PC-9 (cell line): ENCODE results near the gene TTC24. TPM values are rescaled to one million over a fixed set of nuclear protein-coding genes. Genes with fewer than 3 reads are reported as not detected.
"Not testable (repeated sequence)": the region's sequence is repeated elsewhere in the genome, so short reads cannot be mapped to it uniquely, and the experiment has no call there.

Source experiments
- BruUV-seq: library from RNA; stranded (reverse); fragments of 400-500 nt; replicated peaks from 2 replicates; lab custom pipeline; 2021; lab: Mats Ljungman, UMichigan
- CTCF ChIA-PET: fragments of 300-600 bp; sonication (Branson Sonifier 250); formaldehyde crosslinking; loops from one replicate; lab custom pipeline; 2022; ENCODE audit warnings: antibody characterized with exemption; lab: Charles Lee
- POLR2A ChIA-PET: fragments of 300-600 bp; sonication (Branson Sonifier 250); formaldehyde crosslinking; loops from one replicate; lab custom pipeline; 2022; ENCODE audit warnings: antibody characterized with exemption; ENCODE audit not compliant: unreplicated experiment; lab: Charles Lee
- DNase-seq, 2 experiments: peaks; one replicate each; pipeline versions ENCODE4 v3.0.0 to v3.0.0-alpha.2; 2015 to 2022; ENCODE audit warnings: mixed read lengths in 1 of 2
- H2AFZ ChIP-seq: fragments of 200-600 bp; sonication (generic); 2 replicates; pipeline ENCODE4 v1.8.1; 2017; ENCODE audit warnings: antibody characterized with exemption
- H3F3A ChIP-seq: fragments of 200-600 bp; sonication (generic); 2 replicates; pipeline ENCODE4 v1.8.1; 2017; ENCODE audit warnings: antibody characterized with exemption, mild to moderate bottlenecking, low read depth; ENCODE audit not compliant: insufficient read depth
- H3K27ac ChIP-seq: fragments of 200-600 bp; sonication (generic); 2 replicates; pipeline ENCODE4 v1.6.1; 2016; ENCODE audit warnings: mixed run types
- H3K27me3 ChIP-seq: fragments of 200-600 bp; sonication (generic); 2 replicates; pipeline ENCODE4 v1.6.1; 2016; ENCODE audit warnings: low read depth, mixed run types; ENCODE audit not compliant: insufficient read depth
- H3K36me3 ChIP-seq: fragments of 200-600 bp; sonication (generic); 2 replicates; pipeline ENCODE4 v1.6.1; 2016; ENCODE audit warnings: low read depth, mixed run types
- H3K4me1 ChIP-seq: fragments of 200-600 bp; sonication (generic); replicated peaks from 2 replicates; pipeline ENCODE4 v1.6.1; 2016; ENCODE audit warnings: mixed run types; ENCODE audit not compliant: insufficient read depth
- H3K4me2 ChIP-seq: fragments of 200-600 bp; sonication (generic); 2 replicates; pipeline ENCODE4 v1.6.1; 2017; ENCODE audit warnings: mixed run types
- H3K4me3 ChIP-seq: fragments of 200-600 bp; sonication (generic); 2 replicates; pipeline ENCODE4 v1.6.1; 2016; ENCODE audit warnings: mixed run types
- H3K79me2 ChIP-seq: fragments of 200-600 bp; sonication (generic); 2 replicates; pipeline ENCODE4 v1.6.1; 2017; ENCODE audit warnings: low read depth, mixed run types
- H3K9me2 ChIP-seq: fragments of 200-600 bp; sonication (generic); 2 replicates; pipeline ENCODE4 v1.8.1; 2017; ENCODE audit warnings: mild to moderate bottlenecking; ENCODE audit not compliant: insufficient read depth
- H3K9me3 ChIP-seq: fragments of 200-600 bp; sonication (generic); 2 replicates; pipeline ENCODE4 v1.8.1; 2016; ENCODE audit warnings: low read depth; ENCODE audit not compliant: insufficient read depth
- H4K20me1 ChIP-seq: fragments of 200-600 bp; sonication (generic); 2 replicates; pipeline ENCODE4 v1.8.1; 2017; ENCODE audit not compliant: insufficient read depth
- CTCF ChIP-seq: fragments of 200-600 bp; sonication (generic); conservative IDR thresholded peaks from 2 replicates; pipeline ENCODE4 v1.6.1; 2017; ENCODE audit warnings: mixed run types, antibody characterized with exemption, mild to moderate bottlenecking, moderate library complexity
- EZH2 ChIP-seq: fragments of 200-600 bp; sonication (generic); IDR thresholded peaks from 2 replicates; pipeline ENCODE4 v1.8.0; 2017; ENCODE audit warnings: antibody characterized with exemption, low read depth
- intact Hi-C: fragments of 100-400 bp; cut with micrococcal nuclease; formaldehyde crosslinking; loops from one replicate; pipeline ENCODE4 v1.10.0; 2022; ENCODE audit not compliant: unreplicated experiment
- total RNA-seq: library from RNA; stranded (reverse); gene quantifications from 2 replicates; pipeline ENCODE4 v1.2.3, GENCODE V29; 2021

TTC24 gene
- total RNA-seq, 1 experiment from 2014 or later, result not detected

GRCh38 chr1:156608036-156608674, 28.6 kb downstream of the TTC24 start:
- Histone ChIP-seq H3K36me3 (no peaks in the 10 kb centered on the region), H3K4me2 (peak overlapping the region; percentile 48), H3K9me3 (no peaks in the 10 kb centered on the region), H4K20me1 (no peaks in the 10 kb centered on the region), H3F3A (peaks cover 12% of the 10 kb centered on the region; the same call in 1 of the 2 replicates), H3K27me3 (peaks cover 16% of the 10 kb centered on the region; the same call in 1 of the 2 replicates), H3K27ac (no peak overlapping the region), H3K79me2 (no peaks in the 10 kb centered on the region), H3K4me3 (no peak overlapping the region; the same call in 1 of the 2 replicates), H3K4me1 (peaks cover 18% of the 10 kb centered on the region; the same call in 1 of the 2 replicates), H3K9me2 (no peaks in the 10 kb centered on the region), H2AFZ (0 out of 2 replicates have a peak overlapping the region, but pooled peaks have one; percentile 68)
- ChIA-PET POLR2A (interaction anchor here (0.6 to 0.7 kb wide), 2 partner anchors 21 to 67 kb away, joined by 5 to 9 read pairs; no protein-coding TSS in a partner anchor), CTCF (interaction anchor here (0.7 to 1.0 kb wide), 4 partner anchors 16 to 223 kb away, joined by 3 to 9 read pairs (median 5); no protein-coding TSS in a partner anchor)
- BruUV-seq, result no TSS peak
- intact Hi-C loops, result loop anchor here (1.0 to 2.0 kb wide), 4 partner anchors 24 to 251 kb away; no protein-coding TSS in a partner anchor
- no peak for TF ChIP-seq EZH2
- peak; percentile 84 for TF ChIP-seq CTCF
- DNase-seq, result peak; percentile 43 to 62

GRCh38 chr1:156608981-156609380, 29.5 kb downstream of the TTC24 start:
- H2AFZ ChIP-seq, result no peak overlapping the region
- no peaks in the 10 kb centered on the region for H3K9me3 ChIP-seq
- no TSS peak for BruUV-seq
- H3K9me2 ChIP-seq, result no peaks in the 10 kb centered on the region
- peak; percentile 86 for TF ChIP-seq CTCF
- TF ChIP-seq EZH2, result no peak
- no peak overlapping the region for H3K4me2 ChIP-seq
- H3K4me1 ChIP-seq, result peaks cover 18% of the 10 kb centered on the region; the same call in 1 of the 2 replicates
- peak; percentile 47 to 50 for DNase-seq
- no peaks in the 10 kb centered on the region for H3K79me2 ChIP-seq
- no peaks in the 10 kb centered on the region for H3K36me3 ChIP-seq
- H3K4me3 ChIP-seq, result no peak overlapping the region
- intact Hi-C loops, result loop anchor here (1.0 to 2.0 kb wide), 4 partner anchors 25 to 252 kb away; no protein-coding TSS in a partner anchor
- ChIA-PET CTCF (interaction anchor here (0.5 to 1.0 kb wide), 5 partner anchors 11 to 155 kb away, joined by 3 to 9 read pairs (median 4); partner anchors contain the start of gene MEF2D), POLR2A (interaction anchor here (0.7 kb wide), 1 partner anchor 22 kb away, joined by 9 read pairs; no protein-coding TSS in a partner anchor)
- H3K27ac ChIP-seq, result no peak overlapping the region
- H4K20me1 ChIP-seq, result no peaks in the 10 kb centered on the region
- H3K27me3 ChIP-seq, result peaks cover 20% of the 10 kb centered on the region; the same call in 1 of the 2 replicates
- H3F3A ChIP-seq, result peaks cover 8% of the 10 kb centered on the region; the same call in 1 of the 2 replicates

GRCh38 chr1:156610072-156610471, 30.5 kb downstream of the TTC24 start:
- H4K20me1 ChIP-seq, H3K27ac ChIP-seq, DNase-seq, H3F3A ChIP-seq, H3K9me3 ChIP-seq, H3K4me3 ChIP-seq, intact Hi-C loops, H3K36me3 ChIP-seq, BruUV-seq, H2AFZ ChIP-seq, H3K4me2 ChIP-seq, CTCF ChIA-PET, H3K9me2 ChIP-seq, H3K79me2 ChIP-seq: not testable (repeated sequence)
- POLR2A ChIA-PET, result interaction anchor here (0.6 kb wide), 1 partner anchor 163 kb away, joined by 3 read pairs; no protein-coding TSS in a partner anchor
- Histone ChIP-seq H3K4me1 (peaks cover 18% of the 10 kb centered on the region; the same call in 1 of the 2 replicates), H3K27me3 (peaks cover 20% of the 10 kb centered on the region; the same call in 1 of the 2 replicates)
